Measurements from ENCODE around the gene ARFGAP2.
"Not testable (repeated sequence)": the region's sequence is repeated elsewhere in the genome, so short reads cannot be mapped to it uniquely, and the experiment has no call there.

The ARFGAP2 gene

GRCh38 chr11:47204637-47204989 is 27.9 kb upstream of the ARFGAP2 start:
- peak; percentile 4 for DNase-seq (ENCODE audit: extremely low spot score)
- ChIA-PET POLR2A (interaction anchor here (1.1 to 7.2 kb wide), 2 partner anchors 11 to 12 kb away, joined by 3 to 60 read pairs; partner anchors contain the start of gene DDB2), CTCF (no interaction called here)
- no peak for TF ChIP-seq BHLHE40 (IDR thresholded peaks at IDR 0.05; ENCODE audit: borderline replicate concordance)

GRCh38 chr11:47202576-47202975 is 25.9 kb upstream of the ARFGAP2 start:
- no peak for DNase-seq (ENCODE audit: extremely low spot score)
- CTCF ChIA-PET = interaction anchor here (0.9 kb wide), 1 partner anchor 152 kb away, joined by 3 read pairs; no protein-coding TSS in a partner anchor
- POLR2A ChIA-PET = interaction anchor here (7.2 kb wide), 1 partner anchor 13 kb away, joined by 60 read pairs; the partner anchor contains the start of gene DDB2
- no peak for TF ChIP-seq FOXM1 (IDR thresholded peaks at IDR 0.05; ENCODE audit: borderline replicate concordance)
- TF ChIP-seq CTBP1 (IDR thresholded peaks at IDR 0.05; ENCODE audit: borderline replicate concordance) = no peak
- no peak for TF ChIP-seq NFRKB (IDR thresholded peaks at IDR 0.05)
- no peak for TF ChIP-seq TARDBP (IDR thresholded peaks at IDR 0.05)
- TF ChIP-seq FOXK2 (IDR thresholded peaks at IDR 0.05) = no peak
- no peak for TF ChIP-seq FOXA1 (IDR thresholded peaks at IDR 0.05)
- TF ChIP-seq LEF1 (IDR thresholded peaks at IDR 0.05; ENCODE audit: borderline replicate concordance) = no peak
- TF ChIP-seq ZNF384 (IDR thresholded peaks at IDR 0.05) = no peak
- no peak for TF ChIP-seq BHLHE40 (IDR thresholded peaks at IDR 0.05; ENCODE audit: borderline replicate concordance)
- TF ChIP-seq ELF4 (IDR thresholded peaks at IDR 0.05) = no peak
- no peak for TF ChIP-seq SUZ12 (IDR thresholded peaks at IDR 0.05)
- TF ChIP-seq HDGF (IDR thresholded peaks at IDR 0.05; ENCODE audit: borderline replicate concordance) = no peak
- TF ChIP-seq ARNT (IDR thresholded peaks at IDR 0.05) = no peak
- no peak for TF ChIP-seq L3MBTL2 (conservative IDR thresholded peaks at IDR 0.05)
- TF ChIP-seq PKNOX1 (IDR thresholded peaks at IDR 0.05) = no peak
- TF ChIP-seq SP1 (IDR thresholded peaks at IDR 0.05) = no peak

GRCh38 chr11:47201015-47201414 is 24.3 kb upstream of the ARFGAP2 start:
- POLR2A ChIA-PET = interaction anchor here (7.2 kb wide), 1 partner anchor 14 kb away, joined by 60 read pairs; the partner anchor contains the start of gene DDB2
- TF ChIP-seq L3MBTL2 (conservative IDR thresholded peaks at IDR 0.05) = no peak
- TF ChIP-seq FOXK2 (IDR thresholded peaks at IDR 0.05) = no peak
- TF ChIP-seq LEF1 (IDR thresholded peaks at IDR 0.05; ENCODE audit: borderline replicate concordance) = no peak
- no peak for TF ChIP-seq CTBP1 (IDR thresholded peaks at IDR 0.05; ENCODE audit: borderline replicate concordance)
- no peak for TF ChIP-seq FOXA1 (IDR thresholded peaks at IDR 0.05)
- TF ChIP-seq ZNF384 (IDR thresholded peaks at IDR 0.05) = no peak
- no peak for TF ChIP-seq SUZ12 (IDR thresholded peaks at IDR 0.05)
- TF ChIP-seq PKNOX1 (IDR thresholded peaks at IDR 0.05) = no peak
- no peak for TF ChIP-seq HDGF (IDR thresholded peaks at IDR 0.05; ENCODE audit: borderline replicate concordance)
- no peak for TF ChIP-seq SP1 (IDR thresholded peaks at IDR 0.05)
- no peak for TF ChIP-seq ELF4 (IDR thresholded peaks at IDR 0.05)
- no peak for TF ChIP-seq FOXM1 (IDR thresholded peaks at IDR 0.05; ENCODE audit: borderline replicate concordance)
- TF ChIP-seq ARNT (IDR thresholded peaks at IDR 0.05) = no peak
- no peak for TF ChIP-seq BHLHE40 (IDR thresholded peaks at IDR 0.05; ENCODE audit: borderline replicate concordance)
- CTCF ChIA-PET = no interaction called here
- DNase-seq (ENCODE audit: extremely low spot score) = no peak

GRCh38 chr11:47198161-47198560 is 21.5 kb upstream of the ARFGAP2 start:
- CTCF ChIA-PET; DNase-seq (ENCODE audit: extremely low spot score); POLR2A ChIA-PET: not testable (repeated sequence)

- ChIA-PET CTCF (no interaction called here), POLR2A (interaction anchor here (1.0 kb wide), 1 partner anchor 22 kb away, joined by 4 read pairs; the partner anchor contains the start of gene DDB2)
- TF ChIP-seq ZNF384 (IDR thresholded peaks at IDR 0.05) (no peak), TARDBP (IDR thresholded peaks at IDR 0.05) (no peak), NFRKB (IDR thresholded peaks at IDR 0.05) (no peak), FOXK2 (IDR thresholded peaks at IDR 0.05) (no peak), L3MBTL2 (conservative IDR thresholded peaks at IDR 0.05) (no peak), LEF1 (IDR thresholded peaks at IDR 0.05; ENCODE audit: borderline replicate concordance) (no peak), PKNOX1 (IDR thresholded peaks at IDR 0.05) (no peak), BHLHE40 (IDR thresholded peaks at IDR 0.05; ENCODE audit: borderline replicate concordance) (no peak), ARNT (IDR thresholded peaks at IDR 0.05) (no peak), FOXM1 (IDR thresholded peaks at IDR 0.05; ENCODE audit: borderline replicate concordance) (no peak), HDGF (IDR thresholded peaks at IDR 0.05; ENCODE audit: borderline replicate concordance) (no peak), ELF4 (IDR thresholded peaks at IDR 0.05) (no peak), FOXA1 (IDR thresholded peaks at IDR 0.05) (no peak)
- DNase-seq (ENCODE audit: extremely low spot score) = no peak
These were observed 15.4 kb upstream of the ARFGAP2 start for GRCh38 chr11:47192111-47192510.

- CTCF ChIA-PET; POLR2A ChIA-PET; DNase-seq (ENCODE audit: extremely low spot score): not testable (repeated sequence)
These were observed 14.5 kb upstream of the ARFGAP2 start for GRCh38 chr11:47191137-47191536.

Data from HEK293T (cell line).